Stimulated activated CD8-positive, alpha-beta memory T cell treated with anti-CD3 and anti-CD28 coated beads, Interleukin-12 subunit alpha, Interleukin-12 subunit beta, amount 100 ng/mL, for 4 hours (primary cell): ENCODE results near the gene PACRGL.
"Not testable (repeated sequence)": the region's sequence is repeated elsewhere in the genome, so short reads cannot be mapped to it uniquely, and the experiment has no call there.

Experiments used
- DNase-seq: peaks from one replicate; pipeline ENCODE4 v3.0.0-alpha.2; 2020; ENCODE audit warnings: low read depth

Gene PACRGL

DNA sequence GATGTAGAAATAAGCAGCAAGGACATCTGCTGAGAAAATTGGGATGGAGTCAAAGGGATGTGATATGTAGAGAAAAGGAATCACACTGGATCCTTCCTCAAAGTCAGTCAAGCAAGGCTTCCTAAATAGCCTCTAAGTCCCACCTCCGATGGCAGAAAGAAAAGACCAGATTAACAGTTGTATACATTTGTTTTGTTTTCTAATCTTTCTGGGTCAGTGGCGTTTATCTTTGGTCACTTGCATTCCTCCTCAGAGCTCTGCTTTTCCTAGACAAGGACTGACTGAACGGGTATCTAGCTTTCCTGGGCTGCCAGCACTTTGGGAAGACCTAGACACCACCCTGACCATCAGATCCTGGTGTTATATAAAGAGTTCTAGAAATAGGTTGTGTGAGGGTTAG is 23.2 kb downstream of the PACRGL start:
- no peak for DNase-seq

DNA sequence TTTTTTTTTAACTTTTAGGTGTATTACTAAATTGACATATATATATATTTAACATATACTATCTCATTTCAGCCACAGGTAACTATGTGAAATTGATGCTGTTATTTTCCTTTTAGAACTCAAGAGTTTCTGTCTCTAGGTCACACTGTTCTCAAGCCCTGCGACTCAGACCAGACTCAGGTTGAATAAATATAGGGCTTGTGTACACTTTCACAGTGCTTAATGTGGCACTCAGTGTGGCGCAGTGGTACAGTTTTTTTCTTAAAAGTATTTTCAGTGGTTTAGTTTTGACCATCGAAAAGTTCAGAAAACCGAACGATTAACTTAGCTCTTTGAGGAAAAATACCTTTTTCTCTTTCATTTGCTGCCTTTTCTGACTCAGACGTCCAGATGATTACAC is 24.7 kb downstream of the PACRGL start:
- DNase-seq = no peak

DNA sequence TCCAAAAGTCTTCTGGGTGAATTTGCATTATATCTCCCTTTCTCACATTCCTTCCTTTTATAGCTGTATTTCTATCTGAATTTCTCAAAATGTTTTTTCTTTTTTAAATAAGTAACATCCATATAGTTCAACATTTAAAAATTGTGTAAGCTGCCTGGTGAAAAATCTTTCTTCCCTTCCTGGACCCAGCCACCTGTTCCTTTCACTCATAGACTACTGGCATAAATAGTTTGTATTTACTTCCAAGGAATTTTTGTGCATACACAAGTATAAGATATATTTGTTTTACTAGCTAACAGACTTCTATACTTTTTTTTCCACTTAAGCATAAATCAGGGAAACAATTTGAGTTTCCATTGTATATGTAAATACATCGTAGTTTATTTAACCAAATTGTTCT is 35.7 kb downstream of the PACRGL start:
- no peak for DNase-seq

DNA sequence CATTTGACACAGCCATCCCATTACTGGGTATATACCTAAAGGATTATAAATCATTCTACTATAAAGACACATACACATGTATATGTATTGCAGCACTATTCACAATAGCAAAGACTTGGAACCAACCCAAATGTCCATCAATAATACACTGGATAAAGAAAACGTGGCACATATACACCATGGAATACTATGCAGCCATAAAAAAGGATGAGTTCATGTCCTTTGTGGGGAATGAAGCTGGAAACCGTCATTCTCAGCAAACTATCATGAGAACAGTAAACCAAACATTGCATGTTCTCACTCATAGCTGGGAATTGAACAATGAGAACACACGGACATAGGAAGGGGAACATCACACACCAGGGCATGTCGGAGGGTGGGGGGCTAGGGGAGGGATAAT is 45.7 kb downstream of the PACRGL start:
- not testable (repeated sequence) for DNase-seq

DNA sequence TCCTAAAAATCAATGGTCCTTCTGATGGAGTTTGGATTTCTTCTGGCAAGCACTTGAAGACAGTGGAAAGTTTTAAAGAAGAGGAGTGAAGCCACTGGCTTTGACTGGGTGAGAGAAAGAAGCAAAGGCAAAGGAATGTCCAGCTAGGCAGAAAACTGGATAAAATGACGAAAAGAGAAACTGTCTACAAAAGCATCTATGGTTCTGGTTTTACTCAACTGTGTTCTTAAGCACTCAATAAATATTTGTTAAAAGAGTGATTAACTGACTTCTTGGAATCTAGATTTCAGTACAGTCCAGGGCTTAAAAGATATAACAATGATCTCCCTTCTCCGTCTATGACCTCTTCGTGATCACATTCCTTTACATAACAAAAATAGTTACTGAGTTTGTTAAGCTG is 52.4 kb downstream of the PACRGL start:
- DNase-seq = no peak

DNA sequence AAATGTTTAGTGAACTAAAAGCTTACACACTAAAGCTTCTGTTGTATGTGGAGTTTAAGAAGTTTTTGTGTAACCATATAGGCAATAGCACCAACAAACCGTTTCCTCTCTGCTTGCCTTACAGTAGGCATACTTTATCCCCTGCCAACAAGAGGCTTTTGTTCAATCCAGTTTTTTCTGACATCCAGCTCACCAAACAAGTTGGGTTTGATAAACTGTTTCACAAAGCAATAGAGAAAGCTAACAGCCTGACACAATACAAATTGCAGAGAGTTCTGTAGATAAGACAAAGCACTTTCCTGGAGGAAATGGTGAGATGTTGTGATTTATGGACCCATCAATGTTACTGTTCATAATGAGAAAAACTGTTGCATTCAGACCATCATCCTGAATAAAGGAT is 53.8 kb downstream of the PACRGL start:
- no peak for DNase-seq

DNA sequence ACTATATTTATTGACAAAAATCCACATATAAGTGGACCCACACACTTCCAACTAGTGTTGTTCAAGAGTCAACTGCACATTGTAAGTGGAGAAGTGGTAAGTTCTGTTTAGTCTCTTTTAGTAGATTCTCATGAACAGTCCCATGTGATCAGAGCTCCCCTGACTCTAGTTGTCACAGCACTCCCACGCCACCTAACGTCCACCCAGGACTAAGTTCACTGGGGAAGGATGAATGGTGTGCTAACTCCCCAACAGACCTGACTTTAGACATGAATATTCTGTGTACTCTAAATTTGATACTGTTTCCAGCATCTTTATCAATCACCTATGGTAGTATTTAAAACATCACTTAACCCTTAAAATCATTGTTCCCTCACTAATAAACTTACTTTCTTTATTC is 59.8 kb downstream of the PACRGL start:
- DNase-seq = no peak

DNA sequence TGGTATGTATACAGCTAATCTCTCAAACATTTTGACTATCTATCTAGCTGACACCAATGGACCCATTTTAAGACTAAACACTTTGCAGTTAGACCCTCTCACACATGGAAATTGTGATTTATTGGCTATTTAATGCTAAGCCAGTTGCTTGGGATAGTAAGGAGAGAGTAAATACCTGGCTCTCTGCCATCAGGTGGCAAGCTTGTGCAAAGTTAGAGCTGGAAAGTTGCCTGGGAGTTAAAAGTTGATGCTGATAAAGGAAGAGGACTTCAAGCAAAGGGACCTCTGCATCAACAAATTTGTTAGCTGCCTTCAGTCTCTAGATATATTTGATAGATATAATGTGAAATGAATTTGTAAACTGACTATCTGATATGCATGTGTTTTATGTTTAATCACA is 61.1 kb downstream of the PACRGL start:
- DNase-seq = no peak

DNA sequence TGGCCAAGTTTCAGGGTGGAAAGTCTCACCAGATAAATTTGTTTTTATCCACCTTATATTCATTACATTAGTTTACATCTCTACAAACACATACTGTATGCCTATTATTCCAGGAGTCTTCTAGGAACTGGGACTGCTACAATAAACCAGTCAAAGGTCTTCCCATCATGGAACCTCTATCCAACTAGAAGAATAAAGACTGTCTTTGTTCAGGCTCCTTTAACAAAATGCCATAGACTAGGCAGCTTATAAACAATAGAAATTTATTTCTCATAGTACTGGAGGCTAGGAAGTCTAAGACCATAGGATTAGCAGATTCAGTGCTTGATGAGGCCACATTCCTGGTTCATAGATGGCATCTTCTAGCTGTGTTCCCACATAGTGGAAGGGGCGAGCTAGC is 61.6 kb downstream of the PACRGL start:
- DNase-seq = no peak

DNA sequence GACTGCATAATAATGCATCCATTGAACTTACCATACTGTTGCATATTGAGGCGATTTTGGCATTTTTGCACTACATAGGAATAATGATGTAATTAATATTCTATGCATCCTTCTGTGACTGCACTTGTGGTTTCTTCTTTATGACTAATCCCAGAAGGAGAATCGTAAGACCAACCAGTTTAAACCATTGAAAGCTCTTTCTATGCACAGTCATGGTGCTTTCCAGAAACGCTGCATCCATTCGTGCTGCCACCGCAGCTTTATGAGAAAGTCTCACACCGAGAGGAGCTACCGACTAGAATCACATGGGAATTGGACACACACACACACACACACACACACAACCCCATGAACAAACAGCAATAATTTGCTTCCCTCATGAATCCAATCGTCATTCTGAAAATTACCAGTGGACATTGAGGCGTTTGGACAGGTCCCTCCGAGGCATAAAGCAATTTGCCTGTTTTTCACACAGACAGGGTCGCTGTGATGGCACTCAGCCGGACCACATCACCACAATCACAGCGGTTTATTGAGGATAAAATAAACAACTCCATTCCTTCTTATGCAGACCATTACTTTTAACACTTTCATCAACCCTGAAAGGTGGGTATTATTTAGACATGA is 64.2 kb downstream of the PACRGL start:
- DNase-seq = no peak

DNA sequence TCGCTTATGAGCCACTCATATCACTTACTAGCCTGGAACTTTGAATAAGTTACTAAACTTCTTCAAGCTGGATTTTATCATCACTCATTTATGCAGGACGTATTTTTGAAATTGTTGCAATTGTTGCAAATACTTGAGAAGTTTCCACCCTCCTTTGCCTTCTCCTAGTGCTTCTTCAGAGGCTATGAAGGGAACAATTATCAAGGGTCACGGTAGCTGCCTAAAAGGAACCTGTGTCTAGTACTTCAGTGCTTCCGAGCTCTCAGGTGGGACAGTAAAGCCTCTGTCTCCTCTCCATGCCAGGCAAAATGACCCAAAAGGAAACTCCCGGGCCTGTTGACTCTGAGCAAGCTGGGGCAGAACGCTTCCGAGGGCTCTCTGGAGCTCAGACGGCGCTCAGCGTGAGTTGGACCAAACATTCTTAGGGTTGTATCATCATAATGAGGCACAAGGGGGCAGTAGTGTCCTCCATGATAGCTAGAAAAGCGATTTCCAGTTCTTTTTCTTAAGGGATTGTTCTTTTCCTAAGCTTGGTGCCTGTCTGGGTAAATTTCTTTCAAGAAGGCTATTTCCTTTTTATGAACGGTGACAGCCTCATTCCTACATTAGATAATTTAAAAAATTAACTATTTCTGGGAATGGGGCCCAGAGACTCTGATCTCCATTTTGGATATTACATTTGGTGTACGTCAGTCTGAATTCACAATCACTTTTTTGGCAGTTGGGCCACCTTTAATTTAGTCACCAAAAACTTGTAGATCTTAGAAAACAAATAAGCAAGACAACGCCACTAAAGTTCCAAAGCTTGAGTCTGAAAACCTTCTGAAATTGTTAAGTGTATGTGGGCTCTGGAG is 73.1 kb downstream of the PACRGL start:
- no peak for DNase-seq

DNA sequence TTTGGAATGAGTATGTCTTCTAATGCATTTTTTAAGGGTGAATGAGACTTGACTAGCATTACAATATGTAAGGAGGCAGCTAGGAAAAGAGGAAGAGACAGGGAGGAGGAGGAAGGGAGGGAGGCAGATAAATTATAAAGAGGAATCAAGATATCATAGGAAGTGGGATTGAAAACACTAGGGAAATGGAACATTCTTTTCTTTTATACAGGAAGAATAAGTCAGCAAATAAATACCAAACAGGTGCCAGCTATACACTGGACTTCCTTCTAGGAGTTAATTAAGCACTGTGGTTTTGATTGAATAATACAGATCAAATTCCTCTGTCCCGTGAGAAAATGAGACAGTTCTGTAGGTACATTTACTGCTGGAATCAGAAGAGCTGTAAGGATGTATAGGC is 78.6 kb downstream of the PACRGL start:
- DNase-seq = no peak

DNA sequence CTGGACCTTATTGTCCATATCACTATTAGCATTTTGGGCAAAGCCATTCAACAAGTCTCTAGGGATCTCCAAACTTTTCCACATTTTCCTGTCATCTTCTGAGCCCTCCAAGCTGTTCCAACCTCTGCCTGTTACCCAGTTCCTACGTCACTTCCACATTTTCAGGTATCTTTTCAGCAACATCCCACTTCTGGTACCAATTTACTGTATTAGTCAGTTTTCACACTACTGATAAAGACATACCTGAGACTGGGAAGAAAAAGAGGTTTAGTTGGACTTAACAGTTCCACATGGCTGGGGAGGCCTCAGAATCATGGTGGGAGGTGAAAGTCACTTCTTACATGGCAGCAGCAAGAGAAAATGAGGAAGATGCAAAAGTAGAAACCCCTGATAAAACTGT is 82.9 kb downstream of the PACRGL start:
- not testable (repeated sequence) for DNase-seq

DNA sequence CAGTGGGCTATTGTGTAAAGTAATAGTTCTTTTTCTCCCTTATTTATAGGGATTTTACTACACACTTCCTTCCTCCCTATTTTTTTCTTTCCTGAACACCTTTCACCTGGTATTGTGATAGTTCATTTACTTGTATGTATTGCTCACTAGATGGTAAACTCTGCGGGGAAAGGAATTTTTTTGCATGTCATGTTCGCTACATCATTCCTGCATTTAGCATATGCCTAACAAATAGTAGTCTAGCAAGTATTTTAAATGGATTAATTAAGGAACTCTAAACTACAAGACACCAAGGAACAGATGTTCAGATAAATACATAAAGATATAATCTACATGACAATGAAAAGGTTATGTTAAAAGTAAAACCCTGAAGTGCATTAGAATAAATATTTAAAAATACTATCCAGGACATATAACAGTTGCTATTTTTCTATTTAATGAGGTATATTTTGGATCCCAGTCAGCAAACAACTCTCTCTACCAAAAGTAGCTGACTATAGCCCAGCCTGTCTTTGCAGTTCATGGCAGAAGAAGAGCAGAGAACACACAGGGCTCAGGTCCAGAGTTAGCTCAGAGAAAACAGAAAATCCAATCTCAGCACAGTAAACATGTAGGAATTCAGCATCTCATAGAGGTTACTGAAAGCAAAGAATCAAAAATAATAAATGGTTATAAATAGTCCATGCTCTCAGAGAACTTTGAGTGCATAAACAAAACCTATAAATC is 87.8 kb downstream of the PACRGL start:
- no peak for DNase-seq
